Loucy (cell line): ENCODE measurements around the gene SPNS1.
A peak's percentile ranks its signal among the peaks of the same experiment; 100 is the strongest.

ENCODE experiments used
- H2AFZ ChIP-seq: fragments of 200-600 bp; sonication (generic); 2 replicates; pipeline ENCODE4 v1.6.0; 2016; ENCODE audit warnings: antibody characterized with exemption, mild to moderate bottlenecking, low read length, moderate library complexity
- H3F3A ChIP-seq: fragments of 200-600 bp; 2 replicates; pipeline ENCODE4 v1.6.0; 2016; ENCODE audit warnings: antibody characterized with exemption, low read depth, mild to moderate bottlenecking
- H3K27me3 ChIP-seq: fragments of 200-600 bp; sonication (generic); 2 replicates; pipeline ENCODE4 v1.6.1; 2014; ENCODE audit warnings: low read length, mild to moderate bottlenecking; ENCODE audit not compliant: insufficient read depth, poor library complexity, severe bottlenecking
- H3K36me3 ChIP-seq: fragments of 200-600 bp; sonication (generic); 2 replicates; pipeline ENCODE4 v1.6.1; 2016; ENCODE audit warnings: low read length; ENCODE audit not compliant: insufficient read depth
- H3K4me1 ChIP-seq: fragments of 200-600 bp; sonication (generic); 2 replicates; pipeline ENCODE4 v1.5.1; 2014; ENCODE audit warnings: low read length, mild to moderate bottlenecking; ENCODE audit not compliant: insufficient read depth, poor library complexity, severe bottlenecking
- H3K4me2 ChIP-seq: fragments of 200-600 bp; sonication (generic); 2 replicates; pipeline ENCODE4 v1.6.0; 2014; ENCODE audit warnings: antibody characterized with exemption, low read length, low read depth, mild to moderate bottlenecking; ENCODE audit not compliant: poor library complexity, severe bottlenecking
- H3K4me3 ChIP-seq: fragments of 200-600 bp; sonication (generic); 2 replicates; pipeline ENCODE4 v1.5.1; 2014; ENCODE audit warnings: low read length, mild to moderate bottlenecking, mixed read lengths; ENCODE audit not compliant: poor library complexity, severe bottlenecking
- H3K79me2 ChIP-seq: fragments of 200-600 bp; sonication (generic); 2 replicates; pipeline ENCODE4 v1.6.1; 2014; ENCODE audit warnings: low read length; ENCODE audit not compliant: insufficient read depth
- H3K9ac ChIP-seq: fragments of 200-600 bp; sonication (generic); 2 replicates; pipeline ENCODE4 v1.6.0; 2014; ENCODE audit warnings: mild to moderate bottlenecking, low read depth, low read length, moderate library complexity; ENCODE audit not compliant: poor library complexity, severe bottlenecking
- H3K9me2 ChIP-seq: fragments of 200-600 bp; sonication (generic); replicated peaks from 2 replicates; pipeline ENCODE4 v1.6.1; 2016; ENCODE audit warnings: low read depth, low read length, mixed read lengths
- H3K9me3 ChIP-seq: fragments of 200-600 bp; sonication (generic); 2 replicates; pipeline ENCODE4 v1.6.1; 2014; ENCODE audit warnings: mild to moderate bottlenecking, antibody characterized with exemption, low read length, low read depth; ENCODE audit not compliant: insufficient read depth
- H4K20me1 ChIP-seq: fragments of 200-600 bp; sonication (generic); 2 replicates; pipeline ENCODE4 v1.6.0; 2014; ENCODE audit warnings: antibody characterized with exemption, low read length, mild to moderate bottlenecking; ENCODE audit not compliant: insufficient read depth, poor library complexity, severe bottlenecking
- EZH2phosphoT487 ChIP-seq: fragments of 200-600 bp; IDR thresholded peaks from 2 replicates; pipeline ENCODE4 v1.6.1; 2018; ENCODE audit warnings: antibody characterized with exemption, mild to moderate bottlenecking, moderate library complexity, borderline replicate concordance
- TF ChIP-seq, protein P1 (sequence below): fragments of 200-600 bp; sonication (generic); conservative IDR thresholded peaks from 2 replicates; pipeline ENCODE4 v1.5.1; 2014; ENCODE audit warnings: mild to moderate bottlenecking, antibody characterized with exemption, low read length

The SPNS1 gene

DNA sequence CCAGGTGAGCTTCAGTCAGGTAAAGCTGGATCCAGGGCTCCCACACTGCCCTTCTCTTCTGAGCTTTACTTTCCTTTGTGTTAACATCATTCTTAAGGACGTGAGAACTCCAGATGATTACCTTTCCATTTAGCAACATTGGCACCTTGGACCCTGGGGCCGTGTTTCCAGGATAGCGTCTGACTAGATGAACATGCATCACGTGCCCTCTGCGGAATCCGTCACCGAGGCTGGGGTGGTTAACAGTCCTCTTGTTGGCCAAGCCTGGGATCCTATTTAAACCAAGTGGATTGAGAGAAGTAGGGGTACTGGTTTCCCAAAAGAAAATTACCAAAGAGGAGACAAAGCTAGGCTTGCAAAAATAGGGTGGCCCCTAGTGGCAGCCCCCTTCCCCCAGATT is 6.4 kb downstream of the SPNS1 start:
- no peaks in the 10 kb centered on the region for H4K20me1 ChIP-seq
- no peak overlapping the region for H2AFZ ChIP-seq
- no peaks in the 10 kb centered on the region; the same call in 1 of the 2 replicates for H3K36me3 ChIP-seq

DNA sequence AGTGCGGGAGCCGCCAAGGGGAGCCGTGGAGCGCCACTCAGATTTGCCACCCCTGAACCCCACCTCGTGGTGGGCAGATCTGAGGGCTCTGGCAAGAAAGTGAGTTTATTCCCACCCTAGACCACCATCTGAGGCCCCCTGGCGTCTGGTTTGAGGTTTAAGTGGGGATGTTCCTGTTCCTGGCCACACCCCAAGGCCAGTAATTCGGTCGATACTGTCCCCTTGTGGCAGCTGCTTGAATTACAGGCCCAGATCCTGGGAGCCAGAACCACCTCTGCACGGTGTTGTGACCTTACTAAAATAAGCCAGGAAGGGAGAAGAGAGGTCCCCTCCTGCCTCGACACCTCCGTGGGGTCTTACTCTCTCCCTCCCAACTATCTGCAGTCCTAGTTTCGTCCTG is 6.9 kb downstream of the SPNS1 start:
- no peaks in the 10 kb centered on the region for H3K9me2 ChIP-seq
- no peak overlapping the region for H3K4me3 ChIP-seq
- no peak overlapping the region for H3K9ac ChIP-seq
- no peak overlapping the region for H3K4me2 ChIP-seq
- no peaks in the 10 kb centered on the region for H3K9me3 ChIP-seq
- no peaks in the 10 kb centered on the region for H4K20me1 ChIP-seq
- H3K79me2 ChIP-seq = peaks cover 15% of the 10 kb centered on the region
- peaks cover 31% of the 10 kb centered on the region for H3K4me1 ChIP-seq
- H3K36me3 ChIP-seq = no peaks in the 10 kb centered on the region; the same call in 1 of the 2 replicates
- H3F3A ChIP-seq = no peaks in the 10 kb centered on the region
- no peak for TF ChIP-seq EZH2phosphoT487
- TF ChIP-seq, protein P1, sequence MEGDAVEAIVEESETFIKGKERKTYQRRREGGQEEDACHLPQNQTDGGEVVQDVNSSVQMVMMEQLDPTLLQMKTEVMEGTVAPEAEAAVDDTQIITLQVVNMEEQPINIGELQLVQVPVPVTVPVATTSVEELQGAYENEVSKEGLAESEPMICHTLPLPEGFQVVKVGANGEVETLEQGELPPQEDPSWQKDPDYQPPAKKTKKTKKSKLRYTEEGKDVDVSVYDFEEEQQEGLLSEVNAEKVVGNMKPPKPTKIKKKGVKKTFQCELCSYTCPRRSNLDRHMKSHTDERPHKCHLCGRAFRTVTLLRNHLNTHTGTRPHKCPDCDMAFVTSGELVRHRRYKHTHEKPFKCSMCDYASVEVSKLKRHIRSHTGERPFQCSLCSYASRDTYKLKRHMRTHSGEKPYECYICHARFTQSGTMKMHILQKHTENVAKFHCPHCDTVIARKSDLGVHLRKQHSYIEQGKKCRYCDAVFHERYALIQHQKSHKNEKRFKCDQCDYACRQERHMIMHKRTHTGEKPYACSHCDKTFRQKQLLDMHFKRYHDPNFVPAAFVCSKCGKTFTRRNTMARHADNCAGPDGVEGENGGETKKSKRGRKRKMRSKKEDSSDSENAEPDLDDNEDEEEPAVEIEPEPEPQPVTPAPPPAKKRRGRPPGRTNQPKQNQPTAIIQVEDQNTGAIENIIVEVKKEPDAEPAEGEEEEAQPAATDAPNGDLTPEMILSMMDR = peak; percentile 70
- H2AFZ ChIP-seq = no peak overlapping the region
- no peaks in the 10 kb centered on the region for H3K27me3 ChIP-seq

More for the DNA sequence above, 6.4 kb downstream of the SPNS1 start:
- TF ChIP-seq, protein P1 = no peak
- TF ChIP-seq EZH2phosphoT487 = no peak
- peaks cover 26% of the 10 kb centered on the region for H3K4me1 ChIP-seq
- no peak overlapping the region for H3K4me2 ChIP-seq
- H3K9me2 ChIP-seq = no peaks in the 10 kb centered on the region
- H3K9ac ChIP-seq = no peak overlapping the region
- no peaks in the 10 kb centered on the region for H3F3A ChIP-seq
- H3K9me3 ChIP-seq = no peaks in the 10 kb centered on the region
- no peaks in the 10 kb centered on the region for H3K27me3 ChIP-seq
- H3K4me3 ChIP-seq = no peak overlapping the region
- H3K79me2 ChIP-seq = peaks cover 10% of the 10 kb centered on the region

DNA sequence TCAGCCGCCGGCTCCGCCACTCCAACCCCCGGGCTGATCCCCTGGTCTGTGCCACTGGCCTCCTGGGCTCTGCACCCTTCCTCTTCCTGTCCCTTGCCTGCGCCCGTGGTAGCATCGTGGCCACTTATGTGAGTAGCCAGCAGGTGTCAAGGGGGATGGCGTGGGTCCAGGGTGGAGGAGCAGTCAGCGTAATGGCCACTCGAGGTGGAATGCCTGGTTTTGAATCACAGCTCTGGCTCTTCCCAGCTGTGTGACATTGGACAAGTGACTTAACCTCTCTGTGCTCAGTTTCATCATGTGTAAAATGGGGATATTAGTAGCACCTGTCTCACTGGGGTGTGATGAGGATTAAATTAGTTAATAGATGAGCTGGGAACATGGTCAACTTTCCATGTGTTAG is 7.8 kb downstream of the SPNS1 start:
- Histone ChIP-seq H3K4me3 (no peak overlapping the region), H3K9ac (no peak overlapping the region), H3K79me2 (peaks cover 24% of the 10 kb centered on the region), H3K9me2 (no peaks in the 10 kb centered on the region), H3F3A (no peaks in the 10 kb centered on the region), H4K20me1 (no peaks in the 10 kb centered on the region), H3K36me3 (no peaks in the 10 kb centered on the region; the same call in 1 of the 2 replicates), H3K4me2 (no peak overlapping the region), H3K9me3 (peaks cover 3% of the 10 kb centered on the region; the same call in 1 of the 2 replicates), H3K27me3 (no peaks in the 10 kb centered on the region), H2AFZ (no peak overlapping the region), H3K4me1 (peaks cover 34% of the 10 kb centered on the region)
- TF ChIP-seq, protein P1 = no peak
- TF ChIP-seq EZH2phosphoT487 = no peak
